SK-N-SH (cell line): Measurements from ENCODE around the gene ELP4.

Experiments
- CTCF ChIP-seq: fragments of 200-600 bp; sonication (generic); IDR thresholded peaks from 2 replicates; pipeline ENCODE4 v1.6.1; 2017; ENCODE audit warnings: antibody characterized with exemption, mild to moderate bottlenecking, moderate library complexity
- EP300 ChIP-seq, 2 experiments: IDR thresholded peaks; 2 replicates each; pipeline versions ENCODE4 v1.4.0 to v1.6.1; 2012; ENCODE audit warnings: borderline replicate concordance in 1 of 2, low read depth in 1 of 2, low read length in 1 of 2
- JUND ChIP-seq: IDR thresholded peaks from 2 replicates; pipeline ENCODE4 v1.4.0; 2012
- POLR2AphosphoS5 ChIP-seq: IDR thresholded peaks from 2 replicates; pipeline ENCODE4 v1.6.1; 2012; ENCODE audit warnings: low read depth, low read length
- TCF12 ChIP-seq: IDR thresholded peaks from 2 replicates; pipeline ENCODE4 v1.4.0; 2012

DNA sequence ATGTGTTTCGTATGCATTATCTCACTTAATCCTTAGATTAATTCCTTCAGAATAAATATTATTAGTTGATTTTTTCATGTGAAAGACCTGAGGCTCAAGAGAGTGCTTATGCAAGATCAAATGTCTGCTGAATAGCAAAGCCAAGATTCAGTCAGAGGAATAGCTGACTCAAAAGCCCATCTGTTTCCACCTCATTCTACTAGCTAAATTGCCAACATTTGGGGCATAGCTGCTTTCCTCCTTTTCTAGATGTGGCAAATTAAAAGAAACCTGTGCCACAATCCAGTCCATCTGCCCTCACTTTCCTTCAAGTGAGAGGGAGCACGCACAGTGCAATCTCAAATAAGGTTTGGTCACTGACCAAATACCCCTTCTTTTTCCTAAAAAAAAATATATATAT is 180.5 kb downstream of the ELP4 start:
- TF ChIP-seq CTCF = no peak
- no peak for TF ChIP-seq EP300 (IDR thresholded peaks at IDR 0.05; ENCODE audit: borderline replicate concordance in 1 of 2, low read depth in 1 of 2, low read length in 1 of 2)
- no peak for TF ChIP-seq POLR2AphosphoS5
- no peak for TF ChIP-seq TCF12
- TF ChIP-seq JUND = no peak
